Fibroblast of lung (primary cell): Measurements from ENCODE around the gene ASIC2. TPM values are rescaled to one million over a fixed set of nuclear protein-coding genes. Genes with fewer than 3 reads are reported as not detected.

ENCODE experiments used
- DNase-seq, 2 donors: peaks; one replicate each; pipeline versions ENCODE4 v3.0.0 to v3.0.0-alpha.2; 2010; ENCODE audit warnings: low read depth in 2 of 2
- H2AFZ ChIP-seq: 2 replicates; pipeline ENCODE4 v1.5.1; 2012; ENCODE audit warnings: low read length, control low read depth, inconsistent platforms
- H3K27ac ChIP-seq: 2 replicates; pipeline ENCODE4 v1.5.1; 2011; ENCODE audit warnings: low read length, control low read depth; ENCODE audit not compliant: insufficient read depth
- H3K27me3 ChIP-seq: 2 replicates; pipeline ENCODE4 v1.5.1; 2011; ENCODE audit warnings: mild to moderate bottlenecking, low read length; ENCODE audit not compliant: control insufficient read depth, insufficient read depth
- H3K36me3 ChIP-seq: 2 replicates; pipeline ENCODE4 v1.5.1; 2011; ENCODE audit warnings: low read length; ENCODE audit not compliant: control insufficient read depth, insufficient read depth
- H3K4me1 ChIP-seq: 2 replicates; pipeline ENCODE4 v1.5.1; 2011; ENCODE audit warnings: low read length; ENCODE audit not compliant: control insufficient read depth, insufficient read depth; ENCODE audit errors: extremely low read depth
- H3K4me2 ChIP-seq: 2 replicates; pipeline ENCODE4 v1.5.1; 2011; ENCODE audit warnings: low read length, control low read depth; ENCODE audit not compliant: insufficient read depth; ENCODE audit errors: extremely low read depth
- H3K4me3 ChIP-seq, 4 experiments: fragments of 200-600 bp in 1 of 4; sonication (generic) in 1 of 4; replicated peaks in 1 of 4; 2 replicates each; pipeline ENCODE4 v1.5.1; 2011 to 2016; ENCODE audit warnings: low read length in 4 of 4, low read depth in 3 of 4, mild to moderate bottlenecking in 3 of 4, control low read depth in 2 of 4, inconsistent platforms in 1 of 4, mixed read lengths in 1 of 4; ENCODE audit not compliant: insufficient read depth in 1 of 4; ENCODE audit errors: control extremely low read depth in 1 of 4
- H3K79me2 ChIP-seq: 2 replicates; pipeline ENCODE4 v1.5.1; 2012; ENCODE audit warnings: mild to moderate bottlenecking, low read length, inconsistent platforms; ENCODE audit not compliant: control insufficient read depth, insufficient read depth
- H3K9ac ChIP-seq: 2 replicates; pipeline ENCODE4 v1.5.1; 2011; ENCODE audit warnings: mild to moderate bottlenecking, low read length, control low read depth; ENCODE audit not compliant: insufficient read depth
- H3K9me3 ChIP-seq: 2 replicates; pipeline ENCODE4 v1.5.1; 2012; ENCODE audit warnings: low read depth, low read length; ENCODE audit not compliant: control insufficient read depth, insufficient read depth
- H4K20me1 ChIP-seq: 2 replicates; pipeline ENCODE4 v1.5.1; 2011; ENCODE audit warnings: low read length; ENCODE audit not compliant: control insufficient read depth, insufficient read depth; ENCODE audit errors: extremely low read depth
- EZH2 ChIP-seq: IDR thresholded peaks from 2 replicates; pipeline ENCODE4 v1.5.1; 2012; ENCODE audit warnings: low read length, control low read depth, mild to moderate bottlenecking; ENCODE audit errors: missing control alignments
- polyA plus RNA-seq, 2 donors: library from polyadenylated mRNA; depleted of rRNA in 1 of 2; stranded (reverse) in 1 of 2; unstranded in 1 of 2; fragments of >200 nt; gene quantifications; 2 replicates each; pipeline ENCODE4 v1.2.1, GENCODE V29; 2011 to 2012; ENCODE audit warnings: missing spikeins in 1 of 2
- total RNA-seq: library from RNA; depleted of rRNA; stranded (reverse); fragments of >200 nt; gene quantifications from 2 replicates; pipeline ENCODE4 v1.2.1, GENCODE V29; 2014
- TF ChIP-seq, protein P1 (sequence below), 2 donors: IDR thresholded peaks in 1 of 2; conservative IDR thresholded peaks in 1 of 2; 1 replicate in 1 of 2; 2 replicates in 1 of 2; pipeline ENCODE4 v1.5.1; 2011 to 2012; ENCODE audit warnings: low read length in 2 of 2, control low read depth in 1 of 2, inconsistent platforms in 1 of 2, low read depth in 1 of 2, mild to moderate bottlenecking in 1 of 2

Gene ASIC2
- total and polyA plus RNA-seq, 2 donors (not counting 1 experiment from before 2014, with no cell fraction given): 0.08 to 0.50 TPM

DNA sequence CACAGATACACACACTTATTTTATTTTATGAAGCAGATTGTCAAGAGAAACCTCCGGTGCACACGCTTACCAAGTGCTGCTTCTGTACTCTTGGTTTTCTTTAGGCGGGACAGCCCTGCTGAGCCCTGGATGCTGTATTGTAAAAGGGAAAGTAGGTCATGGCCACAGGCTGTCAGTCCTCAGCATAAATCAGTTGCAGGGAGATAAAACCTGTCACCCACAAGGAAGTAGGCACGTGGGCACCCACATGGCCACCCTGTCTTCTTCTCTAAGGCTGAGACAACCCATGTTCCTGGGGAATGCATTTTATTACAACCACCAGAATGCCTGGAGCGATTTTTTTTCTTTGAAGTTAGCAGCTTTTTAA, 59.3 kb downstream of the ASIC2 start:
- Histone ChIP-seq H3K9ac (no peak overlapping the region), H3K4me3 (no peak overlapping the region), H2AFZ (no peak overlapping the region), H3K4me2 (no peak overlapping the region), H3K79me2 (no peaks in the 10 kb centered on the region), H4K20me1 (no peaks in the 10 kb centered on the region), H3K9me3 (no peaks in the 10 kb centered on the region), H3K27me3 (no peaks in the 10 kb centered on the region), H3K27ac (no peak overlapping the region), H3K36me3 (no peaks in the 10 kb centered on the region), H3K4me1 (peaks cover 5% of the 10 kb centered on the region)
- DNase-seq: peak in 1 of 2 donors; percentile 25
- no peak for TF ChIP-seq EZH2
- TF ChIP-seq, protein P1, sequence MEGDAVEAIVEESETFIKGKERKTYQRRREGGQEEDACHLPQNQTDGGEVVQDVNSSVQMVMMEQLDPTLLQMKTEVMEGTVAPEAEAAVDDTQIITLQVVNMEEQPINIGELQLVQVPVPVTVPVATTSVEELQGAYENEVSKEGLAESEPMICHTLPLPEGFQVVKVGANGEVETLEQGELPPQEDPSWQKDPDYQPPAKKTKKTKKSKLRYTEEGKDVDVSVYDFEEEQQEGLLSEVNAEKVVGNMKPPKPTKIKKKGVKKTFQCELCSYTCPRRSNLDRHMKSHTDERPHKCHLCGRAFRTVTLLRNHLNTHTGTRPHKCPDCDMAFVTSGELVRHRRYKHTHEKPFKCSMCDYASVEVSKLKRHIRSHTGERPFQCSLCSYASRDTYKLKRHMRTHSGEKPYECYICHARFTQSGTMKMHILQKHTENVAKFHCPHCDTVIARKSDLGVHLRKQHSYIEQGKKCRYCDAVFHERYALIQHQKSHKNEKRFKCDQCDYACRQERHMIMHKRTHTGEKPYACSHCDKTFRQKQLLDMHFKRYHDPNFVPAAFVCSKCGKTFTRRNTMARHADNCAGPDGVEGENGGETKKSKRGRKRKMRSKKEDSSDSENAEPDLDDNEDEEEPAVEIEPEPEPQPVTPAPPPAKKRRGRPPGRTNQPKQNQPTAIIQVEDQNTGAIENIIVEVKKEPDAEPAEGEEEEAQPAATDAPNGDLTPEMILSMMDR (conservative IDR thresholded peaks at IDR 0.05 in 1 of 2, IDR thresholded peaks at IDR 0.05 in 1 of 2; ENCODE audit: low read depth in 1 of 2, low read length in 2 of 2): no peak

DNA sequence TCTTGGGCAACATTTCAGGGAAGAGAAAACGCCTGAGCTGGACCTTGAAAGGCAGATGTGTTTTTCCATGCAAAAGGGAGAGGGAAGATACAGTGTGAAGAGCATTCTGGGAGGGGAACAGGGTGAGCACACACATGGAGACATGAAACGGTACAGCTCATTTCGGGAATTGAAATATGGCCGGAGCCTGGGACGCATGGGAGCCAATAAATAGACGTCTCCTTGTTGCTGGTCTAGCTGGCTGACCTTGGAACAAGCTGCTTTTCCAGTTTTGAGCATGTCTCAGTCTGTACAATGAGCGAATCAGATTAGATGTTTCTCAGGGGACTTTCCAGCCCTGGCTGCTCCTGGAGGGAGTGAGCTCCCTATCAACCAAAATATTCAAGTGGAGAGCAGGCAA, 63.6 kb downstream of the ASIC2 start:
- Histone ChIP-seq H3K27ac (no peak overlapping the region), H3K9ac (no peak overlapping the region), H3K79me2 (no peaks in the 10 kb centered on the region), H2AFZ (no peak overlapping the region), H3K4me3 (no peak overlapping the region), H3K27me3 (no peaks in the 10 kb centered on the region), H4K20me1 (no peaks in the 10 kb centered on the region), H3K4me2 (no peak overlapping the region), H3K4me1 (no peaks in the 10 kb centered on the region), H3K9me3 (no peaks in the 10 kb centered on the region), H3K36me3 (no peaks in the 10 kb centered on the region)
- TF ChIP-seq, protein P1 (conservative IDR thresholded peaks at IDR 0.05 in 1 of 2, IDR thresholded peaks at IDR 0.05 in 1 of 2; ENCODE audit: low read depth in 1 of 2, low read length in 2 of 2): no peak
- TF ChIP-seq EZH2: no peak
- DNase-seq: no peak

DNA sequence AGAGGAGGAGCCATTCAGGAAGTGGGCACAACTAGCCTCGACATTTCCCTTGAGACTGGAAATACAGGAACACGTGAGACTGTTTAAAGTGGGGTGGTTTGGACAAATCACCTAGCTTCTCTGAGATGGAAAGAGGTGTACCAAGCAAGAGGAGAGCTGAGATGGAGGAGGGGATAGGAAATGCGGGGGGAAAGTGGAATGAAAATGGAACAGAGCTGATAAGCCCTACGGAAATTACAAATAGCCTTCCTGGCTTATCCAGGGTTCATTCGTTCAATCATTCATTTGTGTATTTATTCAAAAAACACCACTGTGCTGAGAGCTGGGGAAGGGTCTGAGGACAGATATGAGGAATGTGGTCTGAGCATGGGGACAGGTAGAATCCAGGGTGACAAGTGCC, 64.1 kb downstream of the ASIC2 start:
- Histone ChIP-seq H3K4me2 (no peak overlapping the region), H2AFZ (no peak overlapping the region), H4K20me1 (no peaks in the 10 kb centered on the region), H3K27ac (no peak overlapping the region), H3K9me3 (no peaks in the 10 kb centered on the region), H3K9ac (no peak overlapping the region), H3K4me3 (no peak overlapping the region), H3K27me3 (no peaks in the 10 kb centered on the region), H3K36me3 (no peaks in the 10 kb centered on the region), H3K79me2 (no peaks in the 10 kb centered on the region), H3K4me1 (no peaks in the 10 kb centered on the region)
- TF ChIP-seq, protein P1 (conservative IDR thresholded peaks at IDR 0.05 in 1 of 2, IDR thresholded peaks at IDR 0.05 in 1 of 2; ENCODE audit: low read depth in 1 of 2, low read length in 2 of 2): no peak
- no peak for DNase-seq
